Mesendoderm (in vitro differentiated cells): ENCODE measurements around the gene PLCG2.

ENCODE experiments used
- DNase-seq: peaks from one replicate; pipeline ENCODE4 v3.0.0; 2013
- H2AK5ac ChIP-seq: 2 replicates; pipeline ENCODE4 v1.6.1; 2013; ENCODE audit warnings: low read length, inconsistent platforms
- H2BK120ac ChIP-seq: 2 replicates; pipeline ENCODE4 v1.6.1; 2013; ENCODE audit warnings: low read depth, mild to moderate bottlenecking, low read length, moderate library complexity, mixed read lengths
- H2BK15ac ChIP-seq: replicated peaks from 2 replicates; pipeline ENCODE4 v1.6.1; 2013; ENCODE audit warnings: low read depth, mild to moderate bottlenecking, moderate library complexity
- H2BK5ac ChIP-seq: 2 replicates; pipeline ENCODE4 v1.6.1; 2013; ENCODE audit warnings: low read length, inconsistent platforms
- H3K18ac ChIP-seq: 2 replicates; pipeline ENCODE4 v1.6.1; 2013; ENCODE audit warnings: mild to moderate bottlenecking, low read length, mixed read lengths
- H3K23ac ChIP-seq: one replicate; pipeline ENCODE4 v1.6.1; 2013; ENCODE audit warnings: low read length
- H3K27ac ChIP-seq: 2 replicates; pipeline ENCODE4 v1.5.1; 2013; ENCODE audit warnings: low read depth, mild to moderate bottlenecking, inconsistent platforms, low read length, moderate library complexity
- H3K27me3 ChIP-seq: 2 replicates; pipeline ENCODE4 v1.6.1; 2013; ENCODE audit warnings: low read length, control low read depth, mild to moderate bottlenecking, inconsistent platforms; ENCODE audit not compliant: insufficient read depth, poor library complexity
- H3K36me3 ChIP-seq: 2 replicates; pipeline ENCODE4 v1.6.1; 2013; ENCODE audit warnings: low read length, inconsistent platforms; ENCODE audit not compliant: control insufficient read depth, insufficient read depth
- H3K4ac ChIP-seq: one replicate; pipeline ENCODE4 v1.6.1; 2013; ENCODE audit warnings: low read depth, mild to moderate bottlenecking, low read length, moderate library complexity
- H3K4me1 ChIP-seq: 2 replicates; pipeline ENCODE4 v1.6.1; 2013; ENCODE audit warnings: low read depth, low read length, inconsistent platforms; ENCODE audit not compliant: control insufficient read depth
- H3K4me2 ChIP-seq: 2 replicates; pipeline ENCODE4 v1.6.1; 2013; ENCODE audit warnings: low read length
- H3K4me3 ChIP-seq: 2 replicates; pipeline ENCODE4 v1.5.1; 2013; ENCODE audit warnings: mild to moderate bottlenecking, low read length
- H3K56ac ChIP-seq: one replicate; pipeline ENCODE4 v1.6.1; 2013; ENCODE audit warnings: low read length
- H3K79me1 ChIP-seq: 2 replicates; pipeline ENCODE4 v1.6.1; 2013; ENCODE audit warnings: low read length, inconsistent platforms
- H3K79me2 ChIP-seq: 2 replicates; pipeline ENCODE4 v1.6.1; 2013; ENCODE audit warnings: mild to moderate bottlenecking, low read length; ENCODE audit not compliant: control insufficient read depth, insufficient read depth
- H3K9ac ChIP-seq: 2 replicates; pipeline ENCODE4 v1.6.1; 2013; ENCODE audit warnings: low read length, inconsistent platforms
- H4K5ac ChIP-seq: one replicate; pipeline ENCODE4 v1.6.1; 2013; ENCODE audit warnings: low read length
- H4K8ac ChIP-seq: one replicate; pipeline ENCODE4 v1.6.1; 2013; ENCODE audit warnings: low read depth, mild to moderate bottlenecking, control low read depth, low read length, moderate library complexity
- WGBS: extraction: QIAGEN DNeasy Blood & Tissue Kit; methylation state at CpG from one replicate; pipeline ENCODE4 v1.1.7; 2013; ENCODE audit warnings: low lambda C conversion rate, missing lambda C conversion rate; ENCODE audit not compliant: insufficient coverage; ENCODE audit errors: extremely low coverage; 5-methylcytosine and 5-hydroxymethylcytosine counted together

Gene PLCG2

GRCh38 chr16:81809567-81809966 lies 30.5 kb downstream of the PLCG2 start:
- no peaks in the 10 kb centered on the region for H3K4me1 ChIP-seq
- H3K4me3 ChIP-seq: no peak overlapping the region
- no peak overlapping the region for H3K9ac ChIP-seq
- WGBS: no CpG with 5 or more reads among the region's 4 CpGs
- no peaks in the 10 kb centered on the region for H3K27me3 ChIP-seq
- no peaks in the 10 kb centered on the region for H3K79me2 ChIP-seq
- H2AK5ac ChIP-seq: no peak overlapping the region
- no peak overlapping the region for H3K56ac ChIP-seq
- H3K79me1 ChIP-seq: no peaks in the 10 kb centered on the region
- H2BK5ac ChIP-seq: no peak overlapping the region
- no peaks in the 10 kb centered on the region for H3K36me3 ChIP-seq
- H3K27ac ChIP-seq: no peak overlapping the region
- H2BK15ac ChIP-seq: no peak overlapping the region
- H2BK120ac ChIP-seq: no peak overlapping the region
- no peak overlapping the region for H4K8ac ChIP-seq
- H3K18ac ChIP-seq: no peak overlapping the region
- no peak overlapping the region for H3K4ac ChIP-seq
- no peak overlapping the region for H3K4me2 ChIP-seq
- H4K5ac ChIP-seq: no peak overlapping the region
- DNase-seq: no peak
- H3K23ac ChIP-seq: no peak overlapping the region

DNA sequence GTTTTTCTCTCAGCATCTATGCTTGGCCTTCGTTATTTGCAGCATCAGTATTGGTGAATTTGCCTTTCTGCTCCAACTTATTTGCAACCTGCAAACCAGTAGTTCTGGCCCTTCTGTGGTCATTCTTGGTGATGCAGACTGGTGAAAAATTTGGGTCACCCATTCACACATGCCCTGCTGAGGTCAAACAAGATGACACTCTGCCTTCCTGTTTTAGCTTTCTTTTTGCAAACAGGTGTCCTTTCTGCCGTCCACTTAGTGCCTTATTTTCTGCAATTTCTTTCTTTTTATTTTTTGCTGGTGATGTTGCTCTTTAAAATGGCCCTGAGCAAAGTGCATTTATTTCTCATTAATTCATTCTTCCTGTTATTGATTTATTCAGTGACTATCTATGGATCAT lies 31.3 kb downstream of the PLCG2 start:
- no peak overlapping the region for H3K56ac ChIP-seq
- H3K18ac ChIP-seq: no peak overlapping the region
- no peak overlapping the region for H2BK15ac ChIP-seq
- no peak overlapping the region for H3K4me2 ChIP-seq
- H3K9ac ChIP-seq: no peak overlapping the region
- no peaks in the 10 kb centered on the region for H3K36me3 ChIP-seq
- H4K8ac ChIP-seq: no peak overlapping the region
- WGBS: no CpG with 5 or more reads among the region's 2 CpGs
- no peaks in the 10 kb centered on the region for H3K27me3 ChIP-seq
- H3K79me1 ChIP-seq: no peaks in the 10 kb centered on the region
- no peak overlapping the region for H2AK5ac ChIP-seq
- H3K4me1 ChIP-seq: peaks cover 2% of the 10 kb centered on the region
- no peak for DNase-seq
- no peak overlapping the region for H3K23ac ChIP-seq
- H2BK120ac ChIP-seq: no peak overlapping the region
- no peaks in the 10 kb centered on the region for H3K79me2 ChIP-seq
- H2BK5ac ChIP-seq: no peak overlapping the region
- no peak overlapping the region for H3K4ac ChIP-seq
- no peak overlapping the region for H3K4me3 ChIP-seq
- no peak overlapping the region for H3K27ac ChIP-seq
- H4K5ac ChIP-seq: no peak overlapping the region

GRCh38 chr16:81810894-81811538 lies 31.9 kb downstream of the PLCG2 start:
- WGBS: no CpG with 5 or more reads among the region's 10 CpGs
- no peaks in the 10 kb centered on the region for H3K36me3 ChIP-seq
- H2AK5ac ChIP-seq: no peak overlapping the region
- no peak overlapping the region for H3K56ac ChIP-seq
- H3K4me3 ChIP-seq: no peak overlapping the region
- H3K4me1 ChIP-seq: peaks cover 2% of the 10 kb centered on the region
- H3K23ac ChIP-seq: no peak overlapping the region
- no peak overlapping the region for H3K9ac ChIP-seq
- no peak overlapping the region for H4K5ac ChIP-seq
- H4K8ac ChIP-seq: no peak overlapping the region
- H3K18ac ChIP-seq: no peak overlapping the region
- DNase-seq: no peak
- H2BK5ac ChIP-seq: no peak overlapping the region
- no peak overlapping the region for H3K4me2 ChIP-seq
- H3K27me3 ChIP-seq: no peaks in the 10 kb centered on the region
- no peak overlapping the region for H2BK15ac ChIP-seq
- H3K79me1 ChIP-seq: no peaks in the 10 kb centered on the region
- no peak overlapping the region for H2BK120ac ChIP-seq
- H3K27ac ChIP-seq: no peak overlapping the region
- H3K79me2 ChIP-seq: no peaks in the 10 kb centered on the region
- no peak overlapping the region for H3K4ac ChIP-seq

GRCh38 chr16:81813648-81814047 lies 34.6 kb downstream of the PLCG2 start:
- H4K8ac ChIP-seq: no peak overlapping the region
- H2BK120ac ChIP-seq: no peak overlapping the region
- no peak overlapping the region for H3K56ac ChIP-seq
- WGBS: no CpG with 5 or more reads among the region's 2 CpGs
- H3K79me2 ChIP-seq: no peaks in the 10 kb centered on the region
- no peak overlapping the region for H2BK5ac ChIP-seq
- H3K9ac ChIP-seq: no peak overlapping the region
- peaks cover 2% of the 10 kb centered on the region for H3K4me1 ChIP-seq
- H3K4ac ChIP-seq: no peak overlapping the region
- no peak overlapping the region for H3K18ac ChIP-seq
- H3K23ac ChIP-seq: no peak overlapping the region
- no peaks in the 10 kb centered on the region for H3K79me1 ChIP-seq
- H4K5ac ChIP-seq: no peak overlapping the region
- H3K4me2 ChIP-seq: no peak overlapping the region
- no peak overlapping the region for H2AK5ac ChIP-seq
- H3K27ac ChIP-seq: no peak overlapping the region
- no peak overlapping the region for H3K4me3 ChIP-seq
- H3K36me3 ChIP-seq: no peaks in the 10 kb centered on the region
- H2BK15ac ChIP-seq: no peak overlapping the region
- DNase-seq: no peak
- H3K27me3 ChIP-seq: no peaks in the 10 kb centered on the region

DNA sequence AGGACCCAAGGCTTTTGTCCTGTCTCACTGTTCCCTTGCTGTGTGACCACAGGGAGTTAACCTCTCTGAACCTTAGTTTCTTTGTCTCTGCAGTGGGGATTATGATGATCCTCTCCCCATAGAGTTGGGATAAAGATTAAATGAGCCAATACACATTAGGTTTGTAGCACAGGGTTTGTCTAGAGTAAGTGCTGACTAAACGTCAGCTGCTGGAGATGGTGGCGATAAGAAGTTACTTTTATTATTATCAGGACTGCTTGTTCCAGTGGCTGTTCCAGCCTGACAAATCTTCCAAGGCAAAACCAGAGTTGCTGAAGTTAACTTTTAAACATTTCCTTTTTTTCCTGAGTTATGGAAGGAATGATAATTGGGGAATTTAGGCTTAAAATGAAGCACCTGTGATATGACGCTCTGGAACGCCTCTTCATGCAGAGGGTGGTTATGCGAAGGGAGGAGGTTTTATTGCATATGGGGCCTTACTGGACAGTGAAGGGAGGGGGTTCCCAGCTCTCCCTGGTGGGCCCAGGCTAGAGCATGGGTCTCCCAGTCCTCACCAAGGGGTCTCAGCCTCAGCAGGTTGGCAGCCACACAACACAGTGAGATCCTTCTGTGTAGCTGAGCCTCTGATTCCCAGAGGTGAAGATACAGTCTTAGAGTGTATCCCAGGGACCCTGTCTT lies 35.8 kb downstream of the PLCG2 start:
- H3K23ac ChIP-seq: no peak overlapping the region
- no peak for DNase-seq
- H3K4ac ChIP-seq: no peak overlapping the region
- peaks cover 2% of the 10 kb centered on the region for H3K4me1 ChIP-seq
- no peak overlapping the region for H3K56ac ChIP-seq
- no peak overlapping the region for H4K5ac ChIP-seq
- no peak overlapping the region for H3K4me3 ChIP-seq
- H3K27ac ChIP-seq: no peak overlapping the region
- no peaks in the 10 kb centered on the region for H3K36me3 ChIP-seq
- WGBS: no CpG with 5 or more reads among the region's 5 CpGs
- no peak overlapping the region for H2BK120ac ChIP-seq
- H3K18ac ChIP-seq: no peak overlapping the region
- no peak overlapping the region for H2AK5ac ChIP-seq
- H4K8ac ChIP-seq: no peak overlapping the region
- no peaks in the 10 kb centered on the region for H3K27me3 ChIP-seq
- H3K79me2 ChIP-seq: no peaks in the 10 kb centered on the region
- no peak overlapping the region for H3K4me2 ChIP-seq
- no peaks in the 10 kb centered on the region for H3K79me1 ChIP-seq
- no peak overlapping the region for H2BK15ac ChIP-seq
- H2BK5ac ChIP-seq: no peak overlapping the region
- H3K9ac ChIP-seq: no peak overlapping the region

DNA sequence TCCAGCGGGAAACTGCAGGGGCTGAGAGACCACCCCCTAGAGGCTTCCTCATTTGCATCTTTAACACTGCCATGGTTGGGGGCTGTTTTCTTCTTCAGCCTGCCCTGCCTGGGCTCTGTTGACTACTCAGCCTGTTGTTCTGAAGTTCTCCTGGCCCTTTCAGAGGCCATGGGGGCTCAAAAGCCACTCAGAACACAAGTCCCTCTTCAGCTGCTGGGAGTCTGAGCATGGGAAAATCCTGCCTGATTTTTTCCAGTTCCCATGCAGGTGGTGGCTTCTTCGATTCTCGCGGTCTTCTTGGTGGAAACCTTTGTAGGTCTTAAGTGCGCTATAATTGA lies 36.3 kb downstream of the PLCG2 start:
- Histone ChIP-seq H3K4ac (no peak overlapping the region), H3K36me3 (no peaks in the 10 kb centered on the region), H3K79me2 (no peaks in the 10 kb centered on the region), H2BK120ac (no peak overlapping the region), H3K27me3 (no peaks in the 10 kb centered on the region), H2AK5ac (no peak overlapping the region), H3K4me3 (no peak overlapping the region), H2BK5ac (no peak overlapping the region), H2BK15ac (no peak overlapping the region), H3K9ac (no peak overlapping the region), H3K56ac (no peak overlapping the region), H4K5ac (no peak overlapping the region), H4K8ac (no peak overlapping the region), H3K79me1 (no peaks in the 10 kb centered on the region), H3K27ac (no peak overlapping the region), H3K18ac (no peak overlapping the region), H3K4me1 (peaks cover 2% of the 10 kb centered on the region), H3K23ac (no peak overlapping the region), H3K4me2 (no peak overlapping the region)
- no CpG with 5 or more reads among the region's 5 CpGs for WGBS
- DNase-seq: no peak
